ENCODE data around the gene CADM2. TPM values are rescaled to one million over a fixed set of nuclear protein-coding genes. Genes with fewer than 3 reads are reported as not detected.

The CADM2 gene
- total RNA-seq, 1 donor, result 2.2 TPM

DNA sequence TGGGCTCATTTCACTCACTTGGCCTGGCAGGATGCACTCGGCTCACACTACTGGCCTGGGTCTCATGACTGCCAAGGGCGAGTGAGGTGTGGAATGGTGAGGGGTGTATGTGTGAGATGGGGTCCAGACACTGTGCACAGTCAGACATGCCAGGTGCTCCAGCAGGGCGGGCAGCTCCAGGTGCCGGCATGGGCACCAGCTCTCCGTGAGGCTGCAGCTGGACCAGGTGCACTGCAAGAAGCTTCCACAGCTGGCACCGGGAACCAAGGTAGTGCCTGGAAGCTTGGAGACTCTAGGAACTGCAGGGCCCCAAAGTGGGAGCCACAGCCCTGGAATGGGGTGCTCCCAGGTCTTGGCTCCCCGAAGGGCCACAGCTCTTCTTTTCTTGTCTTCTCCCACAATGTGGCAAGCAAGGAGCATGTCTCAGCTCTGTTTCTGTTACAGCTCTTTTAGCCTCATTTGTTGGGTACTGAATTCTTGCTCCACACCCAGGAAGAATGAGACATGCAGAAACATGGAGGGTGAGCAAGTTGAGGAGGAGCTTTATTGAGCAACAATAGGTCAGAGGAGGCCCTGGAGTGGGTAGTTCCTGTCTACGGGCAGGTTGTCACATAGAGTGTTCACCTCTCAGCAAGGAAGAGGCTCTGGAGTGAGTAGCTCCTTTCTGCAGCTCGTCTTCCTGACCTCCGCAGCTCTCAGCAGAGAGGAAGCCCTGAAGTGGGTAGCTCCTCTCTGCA, 762.8 kb downstream of the CADM2 start:
- DNase-seq (ENCODE audit: low read depth), result no peak
- TF ChIP-seq, protein P1, sequence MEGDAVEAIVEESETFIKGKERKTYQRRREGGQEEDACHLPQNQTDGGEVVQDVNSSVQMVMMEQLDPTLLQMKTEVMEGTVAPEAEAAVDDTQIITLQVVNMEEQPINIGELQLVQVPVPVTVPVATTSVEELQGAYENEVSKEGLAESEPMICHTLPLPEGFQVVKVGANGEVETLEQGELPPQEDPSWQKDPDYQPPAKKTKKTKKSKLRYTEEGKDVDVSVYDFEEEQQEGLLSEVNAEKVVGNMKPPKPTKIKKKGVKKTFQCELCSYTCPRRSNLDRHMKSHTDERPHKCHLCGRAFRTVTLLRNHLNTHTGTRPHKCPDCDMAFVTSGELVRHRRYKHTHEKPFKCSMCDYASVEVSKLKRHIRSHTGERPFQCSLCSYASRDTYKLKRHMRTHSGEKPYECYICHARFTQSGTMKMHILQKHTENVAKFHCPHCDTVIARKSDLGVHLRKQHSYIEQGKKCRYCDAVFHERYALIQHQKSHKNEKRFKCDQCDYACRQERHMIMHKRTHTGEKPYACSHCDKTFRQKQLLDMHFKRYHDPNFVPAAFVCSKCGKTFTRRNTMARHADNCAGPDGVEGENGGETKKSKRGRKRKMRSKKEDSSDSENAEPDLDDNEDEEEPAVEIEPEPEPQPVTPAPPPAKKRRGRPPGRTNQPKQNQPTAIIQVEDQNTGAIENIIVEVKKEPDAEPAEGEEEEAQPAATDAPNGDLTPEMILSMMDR (IDR thresholded peaks at IDR 0.05; ENCODE audit: insufficient read depth, low read length), result no peak
- no peak overlapping the region for H3K4me3 ChIP-seq (ENCODE audit: low read depth, low read length)

DNA sequence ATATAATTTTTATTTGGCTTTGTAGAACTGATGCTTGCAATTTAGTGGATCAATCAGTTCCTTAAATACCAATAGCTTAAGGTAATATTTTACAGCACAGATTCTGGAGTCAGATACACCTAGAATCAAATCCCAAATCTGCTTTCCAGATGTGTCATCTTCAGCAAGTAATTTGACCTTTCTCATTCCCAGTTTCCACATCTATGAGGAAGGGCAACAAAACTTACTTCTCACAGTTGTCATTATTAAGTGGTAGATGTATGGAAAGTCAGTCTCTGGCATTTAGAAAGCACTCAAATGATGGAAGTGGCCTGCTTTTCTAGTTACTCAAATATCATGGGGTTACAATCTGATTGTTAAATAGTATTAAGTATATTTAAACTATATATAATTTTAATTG, 767.0 kb downstream of the CADM2 start:
- H3K4me3 ChIP-seq (ENCODE audit: low read depth, low read length), result no peak overlapping the region
- DNase-seq (ENCODE audit: low read depth), result no peak
- TF ChIP-seq, protein P1 (IDR thresholded peaks at IDR 0.05; ENCODE audit: insufficient read depth, low read length), result no peak

DNA sequence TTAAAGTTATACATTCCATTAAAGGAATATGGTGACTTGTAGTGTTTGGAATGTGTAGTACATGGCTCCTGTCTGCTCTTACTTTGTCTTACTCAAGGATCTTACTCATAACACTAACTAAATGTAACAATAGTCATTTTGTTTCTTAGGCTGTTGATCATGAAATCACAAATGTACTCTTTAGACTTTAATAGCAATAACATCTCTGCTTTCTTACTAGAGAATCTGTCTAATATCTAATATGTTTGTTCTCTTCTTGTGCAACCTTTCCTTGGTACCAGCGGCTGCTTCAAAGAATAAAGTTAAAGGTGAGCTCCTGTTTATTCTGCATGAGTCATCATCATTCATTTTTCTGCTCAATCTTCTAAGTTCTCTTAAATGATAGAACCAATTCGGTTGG, 767.5 kb downstream of the CADM2 start:
- DNase-seq (ENCODE audit: low read depth), result no peak
- TF ChIP-seq, protein P1 (IDR thresholded peaks at IDR 0.05; ENCODE audit: insufficient read depth, low read length), result no peak
- H3K4me3 ChIP-seq (ENCODE audit: low read depth, low read length), result no peak overlapping the region

DNA sequence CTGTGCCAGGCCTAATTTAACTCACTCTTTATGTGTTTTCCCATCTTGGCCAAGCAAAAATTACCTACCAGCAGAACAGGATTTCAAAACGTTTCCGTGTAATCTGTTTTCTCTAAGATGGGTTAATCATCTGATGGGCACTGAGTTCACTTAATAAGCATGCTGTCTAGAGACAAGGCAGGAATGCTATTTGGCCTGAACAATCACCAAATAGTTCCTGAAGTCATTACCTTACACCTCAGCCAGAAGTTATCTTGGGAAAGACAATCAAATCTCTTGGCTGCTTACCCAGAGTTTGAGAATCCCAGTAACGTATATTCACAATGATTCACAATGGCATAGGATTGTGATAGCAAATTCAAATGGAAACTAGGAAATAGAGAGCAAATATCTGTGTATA, 779.1 kb downstream of the CADM2 start:
- no peak overlapping the region for H3K4me3 ChIP-seq (ENCODE audit: low read depth, low read length)
- DNase-seq (ENCODE audit: low read depth), result no peak
- TF ChIP-seq, protein P1 (IDR thresholded peaks at IDR 0.05; ENCODE audit: insufficient read depth, low read length), result no peak

DNA sequence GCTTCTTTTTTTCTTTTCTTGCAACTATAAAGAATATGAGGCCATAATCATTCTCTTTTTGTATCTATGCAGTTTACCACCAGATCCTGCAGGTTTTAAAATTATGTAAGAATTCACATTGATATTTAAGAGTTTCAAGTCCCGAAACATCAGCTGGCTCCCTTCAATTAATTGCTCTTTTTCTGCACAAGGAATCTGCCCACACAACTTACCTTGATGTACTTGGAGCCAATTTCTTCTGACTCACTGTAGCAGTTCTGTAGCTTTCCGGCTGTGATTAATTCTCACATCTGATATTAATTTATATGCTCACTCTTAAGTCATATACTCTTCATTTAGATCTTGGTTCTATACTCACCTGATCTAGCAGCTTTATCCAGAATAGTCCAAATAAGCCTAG, 781.8 kb downstream of the CADM2 start:
- H3K4me3 ChIP-seq (ENCODE audit: low read depth, low read length), result no peak overlapping the region
- TF ChIP-seq, protein P1 (IDR thresholded peaks at IDR 0.05; ENCODE audit: insufficient read depth, low read length), result no peak
- no peak for DNase-seq (ENCODE audit: low read depth)

DNA sequence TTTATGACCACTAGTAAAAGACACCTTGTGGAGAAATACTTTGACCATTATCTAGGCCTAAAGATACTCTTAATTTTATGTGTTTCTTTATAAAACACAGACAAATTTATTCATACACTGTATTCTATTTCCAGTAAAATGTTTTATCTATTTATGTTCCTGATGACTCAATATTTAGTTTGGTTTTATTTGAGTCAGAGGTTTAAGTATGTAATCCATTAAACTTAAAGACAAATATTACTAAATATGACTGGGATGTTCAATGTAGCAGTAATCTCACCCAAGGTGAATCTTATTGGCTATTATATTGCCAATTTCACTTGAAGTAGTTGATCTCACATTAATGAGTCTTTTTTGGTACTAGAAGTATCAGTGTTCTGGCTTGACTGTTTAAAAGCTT, 799.7 kb downstream of the CADM2 start:
- no peak for DNase-seq (ENCODE audit: low read depth)
- TF ChIP-seq, protein P1 (IDR thresholded peaks at IDR 0.05; ENCODE audit: insufficient read depth, low read length), result no peak
- no peak overlapping the region for H3K4me3 ChIP-seq (ENCODE audit: low read depth, low read length)

DNA sequence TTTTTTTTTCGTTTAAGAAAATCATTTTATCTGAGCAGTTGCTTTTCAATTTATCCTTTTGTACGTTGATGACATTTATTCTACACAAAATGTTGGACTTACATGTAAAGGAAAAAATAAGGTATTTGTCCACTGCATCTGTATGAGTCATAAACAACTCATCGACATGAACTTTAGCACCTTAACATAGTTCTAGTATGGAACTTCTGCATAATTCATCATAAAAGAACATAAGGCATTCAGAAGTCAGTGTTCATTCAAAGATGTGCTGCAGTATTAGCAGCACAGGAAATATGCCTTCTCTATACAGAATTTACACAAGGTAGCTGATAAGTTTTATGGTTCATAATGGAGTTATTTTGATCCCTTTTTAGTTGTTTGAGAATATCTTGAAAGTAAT, 801.6 kb downstream of the CADM2 start:
- TF ChIP-seq, protein P1 (IDR thresholded peaks at IDR 0.05; ENCODE audit: insufficient read depth, low read length), result no peak
- no peak for DNase-seq (ENCODE audit: low read depth)
- H3K4me3 ChIP-seq (ENCODE audit: low read depth, low read length), result no peak overlapping the region
